Measurements from ENCODE around the gene ARNT2. TPM values are rescaled to one million over a fixed set of nuclear protein-coding genes. Genes with fewer than 3 reads are reported as not detected.
"Not testable (repeated sequence)": the region's sequence is repeated elsewhere in the genome, so short reads cannot be mapped to it uniquely, and the experiment has no call there.

Gene ARNT2
- total RNA-seq, 2 donors from 2014 or later = 9.1 to 43.7 TPM

DNA sequence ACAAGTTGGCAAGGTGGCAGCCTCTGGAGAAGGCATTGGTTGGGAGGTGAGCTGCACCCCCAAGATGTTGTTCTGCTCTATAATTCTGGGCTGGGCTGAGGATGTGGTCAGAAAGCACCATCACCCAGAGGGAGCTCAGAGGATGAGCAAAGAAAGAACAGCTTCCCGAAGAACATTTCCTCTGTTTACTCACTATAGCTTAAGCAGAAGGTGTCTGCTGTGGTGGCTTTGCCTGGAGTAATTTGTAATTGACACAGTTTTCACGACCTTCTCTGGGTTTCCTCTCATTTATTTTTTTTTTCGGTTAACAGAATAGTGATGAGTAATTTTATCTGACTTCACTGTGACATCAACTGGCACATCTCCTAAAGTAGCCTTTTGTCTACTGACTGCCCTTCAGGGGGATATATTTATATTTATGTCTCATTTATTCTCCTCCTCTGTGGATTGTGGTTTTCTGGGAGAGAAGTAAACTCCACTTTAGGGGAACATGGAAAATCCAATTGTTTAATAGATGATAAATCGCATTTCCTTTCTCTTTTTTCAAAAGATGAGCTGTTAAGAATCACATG is 241.4 kb downstream of the ARNT2 start:
- Histone ChIP-seq H3K9me3 (no peaks in the 10 kb centered on the region), H3K4me3 (no peak overlapping the region), H3K27me3 (replicated peaks; ENCODE audit: insufficient read depth) (no peaks in the 10 kb centered on the region), H3K27ac (no peak overlapping the region), H3K4me1 (replicated peaks) (no peaks in the 10 kb centered on the region), H3K36me3 (no peaks in the 10 kb centered on the region)
- TF ChIP-seq, protein P1, sequence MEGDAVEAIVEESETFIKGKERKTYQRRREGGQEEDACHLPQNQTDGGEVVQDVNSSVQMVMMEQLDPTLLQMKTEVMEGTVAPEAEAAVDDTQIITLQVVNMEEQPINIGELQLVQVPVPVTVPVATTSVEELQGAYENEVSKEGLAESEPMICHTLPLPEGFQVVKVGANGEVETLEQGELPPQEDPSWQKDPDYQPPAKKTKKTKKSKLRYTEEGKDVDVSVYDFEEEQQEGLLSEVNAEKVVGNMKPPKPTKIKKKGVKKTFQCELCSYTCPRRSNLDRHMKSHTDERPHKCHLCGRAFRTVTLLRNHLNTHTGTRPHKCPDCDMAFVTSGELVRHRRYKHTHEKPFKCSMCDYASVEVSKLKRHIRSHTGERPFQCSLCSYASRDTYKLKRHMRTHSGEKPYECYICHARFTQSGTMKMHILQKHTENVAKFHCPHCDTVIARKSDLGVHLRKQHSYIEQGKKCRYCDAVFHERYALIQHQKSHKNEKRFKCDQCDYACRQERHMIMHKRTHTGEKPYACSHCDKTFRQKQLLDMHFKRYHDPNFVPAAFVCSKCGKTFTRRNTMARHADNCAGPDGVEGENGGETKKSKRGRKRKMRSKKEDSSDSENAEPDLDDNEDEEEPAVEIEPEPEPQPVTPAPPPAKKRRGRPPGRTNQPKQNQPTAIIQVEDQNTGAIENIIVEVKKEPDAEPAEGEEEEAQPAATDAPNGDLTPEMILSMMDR (IDR thresholded peaks at IDR 0.05) = no peak
- TF ChIP-seq POLR2A (IDR thresholded peaks at IDR 0.05) (no peak), POLR2AphosphoS5 (IDR thresholded peaks at IDR 0.05) (no peak)
- WGBS = 69% methylated on average over 4 of the region's 4 CpGs
- intact Hi-C loops (cut with DNase I) = no loop called here
- no peak for DNase-seq (ENCODE audit: low spot score)

DNA sequence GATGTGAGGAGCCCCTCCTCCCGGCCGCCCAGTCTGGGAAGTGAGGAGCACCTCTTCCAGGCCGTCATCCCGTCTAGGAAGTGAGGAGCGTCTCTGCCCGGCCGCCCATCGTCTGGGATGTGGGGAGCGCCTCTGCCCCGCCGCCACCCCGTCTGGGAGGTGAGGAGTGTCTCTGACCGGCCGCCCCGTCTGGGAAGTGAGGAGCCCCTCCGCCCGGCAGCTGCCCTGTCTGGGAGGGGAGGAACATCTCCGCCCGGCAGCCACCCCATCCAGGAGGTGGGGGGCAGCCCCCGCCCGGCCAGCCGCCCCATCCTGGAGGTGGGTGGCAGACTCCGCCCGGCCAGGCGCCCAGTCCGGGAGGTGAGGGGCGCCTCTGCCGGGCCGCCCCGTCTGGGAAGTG is 243.2 kb downstream of the ARNT2 start:
- H3K4me3 ChIP-seq; intact Hi-C loops (cut with DNase I); H3K27me3 ChIP-seq (replicated peaks; ENCODE audit: insufficient read depth); H3K36me3 ChIP-seq; DNase-seq (ENCODE audit: low spot score); H3K4me1 ChIP-seq (replicated peaks); H3K9me3 ChIP-seq; H3K27ac ChIP-seq: not testable (repeated sequence)
- WGBS = 98% methylated on average over 23 of the region's 30 CpGs

Small RNA genes within 50 kb of the gene (microRNA-seq; reads per million reads assigned to microRNA genes)
- not detected for gene MIR5572

Other genes with a start within 250 kb of the ARNT2 start
- under 1 TPM in 1 of 2 donors, not detected in 1; 0.96 TPM for gene CTXND1, start 152.2 kb upstream of the ARNT2 start, total RNA-seq